Measurements from ENCODE around the gene WFDC13. TPM values are rescaled to one million over a fixed set of nuclear protein-coding genes. Genes with fewer than 3 reads are reported as not detected.

Gene WFDC13, protein sequence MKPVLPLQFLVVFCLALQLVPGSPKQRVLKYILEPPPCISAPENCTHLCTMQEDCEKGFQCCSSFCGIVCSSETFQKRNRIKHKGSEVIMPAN
- total RNA-seq (2022; extraction: Qiagen RNA extraction; ENCODE audit: low read depth) = not detected in 5 replicates

DNA sequence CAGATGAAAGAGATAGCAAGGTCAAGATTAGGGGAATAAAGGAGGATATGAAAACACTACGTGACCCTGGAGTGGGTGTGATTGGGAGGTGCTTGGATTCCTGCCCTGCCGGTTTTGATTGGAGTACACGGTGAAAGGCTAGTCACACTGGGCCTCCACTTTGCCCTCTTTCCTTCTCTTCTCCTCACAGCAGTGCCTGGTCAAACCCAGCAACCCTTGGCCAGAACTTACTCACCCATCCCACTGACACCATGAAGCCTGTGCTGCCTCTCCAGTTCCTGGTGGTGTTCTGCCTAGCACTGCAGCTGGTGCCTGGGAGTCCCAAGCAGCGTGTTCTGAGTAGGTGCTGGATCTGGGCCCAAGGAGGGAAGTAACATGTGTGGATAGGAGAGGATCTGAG lies at the start of gene WFDC13:
WFDC13 (plus strand) TSS at position 166 of the 400 bp plus-strand sequence; CDS start at position 252, 86 bp downstream.

DNA sequence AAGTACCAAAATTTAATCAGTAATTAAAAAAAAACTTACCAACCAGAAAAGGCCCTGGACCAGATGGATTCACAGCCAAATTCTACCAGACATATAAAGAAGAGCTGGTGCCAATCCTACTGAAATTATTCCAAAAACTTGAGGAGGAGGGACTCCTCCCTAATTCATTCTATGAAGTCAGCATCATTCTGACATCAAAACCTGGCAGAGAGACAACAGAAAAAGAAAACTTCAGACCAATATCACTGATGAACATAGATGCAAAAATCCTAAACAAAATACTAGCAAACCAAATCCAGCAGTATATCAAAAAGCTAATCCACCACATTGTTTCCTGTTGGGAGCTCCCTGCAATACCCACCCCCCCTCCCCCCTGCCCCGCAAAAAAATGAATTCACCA lies 31.7 kb upstream of the WFDC13 start, which contains the start of gene WFDC11:
WFDC11 (minus strand) TSS at position 101 of the 400 bp plus-strand sequence. CDS start 19,639 bp downstream, outside the sequence.

DNA sequence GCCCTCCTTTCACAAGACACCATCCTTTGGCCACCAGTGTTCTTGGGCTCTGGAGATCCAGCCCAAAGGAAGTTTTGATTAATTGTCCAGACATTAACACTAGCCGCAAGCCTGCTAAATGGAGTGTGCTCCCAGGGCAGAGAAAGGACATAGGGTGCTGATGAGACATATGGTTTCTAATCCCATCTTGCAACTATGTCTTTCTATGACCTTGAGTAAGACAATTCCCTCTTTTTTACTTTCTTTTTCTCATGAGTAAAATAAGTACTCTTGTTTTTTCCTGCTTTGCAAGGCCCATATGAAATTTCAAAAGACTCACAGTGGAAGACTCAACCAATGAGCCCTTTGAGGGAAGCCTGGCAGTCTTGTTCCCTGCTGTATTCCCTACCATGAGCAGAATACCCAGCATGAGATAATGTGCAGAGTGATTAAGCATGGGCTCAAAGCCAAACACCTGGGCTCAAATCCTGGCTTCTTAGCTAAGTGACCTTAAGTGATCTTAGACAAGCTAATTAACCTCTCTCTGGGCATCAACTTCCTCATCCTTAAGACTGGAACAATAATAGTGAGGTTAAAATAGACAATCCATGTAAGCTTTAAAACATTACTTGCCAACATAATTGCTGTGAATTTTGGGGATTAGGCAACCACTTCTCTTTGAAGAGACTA lies 3.3 kb downstream of the WFDC13 start, which contains the start of gene WFDC10B:
WFDC10B (minus strand) TSS at position 51 of the 669 bp plus-strand sequence. CDS start 19,027 bp downstream, outside the sequence.

DNA sequence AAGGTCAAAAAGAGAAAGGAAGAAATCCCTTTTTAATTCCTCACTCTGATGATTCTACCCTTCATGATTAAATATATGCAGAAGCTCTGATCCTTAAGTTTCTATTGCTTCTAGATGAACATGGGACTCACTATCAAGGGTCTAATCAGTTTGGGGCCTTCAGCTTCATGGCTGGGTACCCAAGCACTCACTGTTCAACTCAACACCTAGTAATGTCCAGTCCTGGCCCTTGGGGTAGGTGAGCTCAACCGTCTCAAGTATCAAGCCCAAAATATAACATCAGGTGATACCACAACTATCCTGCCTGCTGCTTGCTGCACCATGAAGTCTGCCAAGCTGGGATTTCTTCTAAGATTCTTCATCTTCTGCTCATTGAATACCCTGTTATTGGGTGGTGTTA lies 20.2 kb downstream of the WFDC13 start, which contains the start of gene SPINT4:
SPINT4 (plus strand) TSS at position 301 of the 400 bp plus-strand sequence; CDS start at position 322, 21 bp downstream.

Other genes with a start within 250 kb of the WFDC13 start
- not detected in 5 replicates for gene WFDC2, start 232.3 kb upstream of the WFDC13 start, total RNA-seq (2022; extraction: Qiagen RNA extraction; ENCODE audit: low read depth)
- gene SPINT3, start 186.4 kb upstream of the WFDC13 start, total RNA-seq (2022; extraction: Qiagen RNA extraction; ENCODE audit: low read depth) = not detected in 5 replicates
- not detected in 5 replicates for gene WFDC6, start 162.6 kb upstream of the WFDC13 start, total RNA-seq (2022; extraction: Qiagen RNA extraction; ENCODE audit: low read depth)
- not detected in 5 replicates for gene EPPIN, start 154.6 kb upstream of the WFDC13 start, total RNA-seq (2022; extraction: Qiagen RNA extraction; ENCODE audit: low read depth)
- not detected in 5 replicates for gene WFDC8, start 122.8 kb upstream of the WFDC13 start, total RNA-seq (2022; extraction: Qiagen RNA extraction; ENCODE audit: low read depth)
- gene WFDC10A, start 72.3 kb upstream of the WFDC13 start, total RNA-seq (2022; extraction: Qiagen RNA extraction; ENCODE audit: low read depth) = not detected in 5 replicates
- not detected in 5 replicates for gene WFDC9, start 70.8 kb upstream of the WFDC13 start, total RNA-seq (2022; extraction: Qiagen RNA extraction; ENCODE audit: low read depth)
- not detected in 5 replicates for gene WFDC11, start 31.8 kb upstream of the WFDC13 start, total RNA-seq (2022; extraction: Qiagen RNA extraction; ENCODE audit: low read depth)
- gene WFDC10B, start 3.0 kb downstream of the WFDC13 start, total RNA-seq (2022; extraction: Qiagen RNA extraction; ENCODE audit: low read depth) = not detected in 5 replicates
- not detected in 5 replicates for gene SPINT4, start 20.3 kb downstream of the WFDC13 start, total RNA-seq (2022; extraction: Qiagen RNA extraction; ENCODE audit: low read depth)
- gene WFDC3, start 89.8 kb downstream of the WFDC13 start, total RNA-seq (2022; extraction: Qiagen RNA extraction; ENCODE audit: low read depth) = 0.28 TPM in 1 of 5 replicates, not detected in the others
- gene DNTTIP1, start 89.9 kb downstream of the WFDC13 start, total RNA-seq (2022; extraction: Qiagen RNA extraction; ENCODE audit: low read depth) = 32.5 to 40.1 TPM (median 37.4 TPM) in 5 replicates
- 226 to 288 TPM (median 250 TPM) in 5 replicates for gene UBE2C, start 110.6 kb downstream of the WFDC13 start, total RNA-seq (2022; extraction: Qiagen RNA extraction; ENCODE audit: low read depth)
- 0.22 to 0.48 TPM (median 0.31 TPM) in 3 of 5 replicates, not detected in the others for gene TNNC2, start 125.3 kb downstream of the WFDC13 start, total RNA-seq (2022; extraction: Qiagen RNA extraction; ENCODE audit: low read depth)
- gene SNX21, start 131.8 kb downstream of the WFDC13 start, total RNA-seq (2022; extraction: Qiagen RNA extraction; ENCODE audit: low read depth) = 9.4 to 12.4 TPM (median 10.7 TPM) in 5 replicates
- 15.4 to 20.0 TPM (median 17.7 TPM) in 5 replicates for gene ACOT8, start 155.4 kb downstream of the WFDC13 start, total RNA-seq (2022; extraction: Qiagen RNA extraction; ENCODE audit: low read depth)
- 1.4 to 1.6 TPM (median 1.6 TPM) in 5 replicates for gene ZSWIM3, start 155.6 kb downstream of the WFDC13 start, total RNA-seq (2022; extraction: Qiagen RNA extraction; ENCODE audit: low read depth)
- 6.1 to 7.0 TPM (median 6.6 TPM) in 5 replicates for gene ZSWIM1, start 179.2 kb downstream of the WFDC13 start, total RNA-seq (2022; extraction: Qiagen RNA extraction; ENCODE audit: low read depth)
- gene SPATA25, start 185.6 kb downstream of the WFDC13 start, total RNA-seq (2022; extraction: Qiagen RNA extraction; ENCODE audit: low read depth) = 0.23 to 0.87 TPM (median 0.66 TPM) in 5 replicates
- 0.88 to 1.5 TPM (median 1.4 TPM) in 5 replicates for gene NEURL2, start 189.2 kb downstream of the WFDC13 start, total RNA-seq (2022; extraction: Qiagen RNA extraction; ENCODE audit: low read depth)
- 92.6 to 141 TPM (median 119 TPM) in 5 replicates for gene CTSA, start 189.3 kb downstream of the WFDC13 start, total RNA-seq (2022; extraction: Qiagen RNA extraction; ENCODE audit: low read depth)
- gene PLTP, start 210.1 kb downstream of the WFDC13 start, total RNA-seq (2022; extraction: Qiagen RNA extraction; ENCODE audit: low read depth) = 1.3 to 2.3 TPM (median 2.0 TPM) in 5 replicates
- gene PCIF1, start 232.6 kb downstream of the WFDC13 start, total RNA-seq (2022; extraction: Qiagen RNA extraction; ENCODE audit: low read depth) = 27.7 to 35.6 TPM (median 32.2 TPM) in 5 replicates